Bronchial smooth muscle cell (primary cell): ENCODE data around the gene CATSPERZ. TPM values are rescaled to one million over a fixed set of nuclear protein-coding genes. Genes with fewer than 3 reads are reported as not detected.

Source experiments
- total RNA-seq: library from RNA; depleted of rRNA; stranded (reverse); fragments of >200 nt; gene quantifications from 2 replicates; pipeline ENCODE4 v1.2.1, GENCODE V29; 2014

The CATSPERZ gene, protein sequence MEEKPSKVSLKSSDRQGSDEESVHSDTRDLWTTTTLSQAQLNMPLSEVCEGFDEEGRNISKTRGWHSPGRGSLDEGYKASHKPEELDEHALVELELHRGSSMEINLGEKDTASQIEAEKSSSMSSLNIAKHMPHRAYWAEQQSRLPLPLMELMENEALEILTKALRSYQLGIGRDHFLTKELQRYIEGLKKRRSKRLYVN
- total RNA-seq: 0.43 and 0.95 TPM in 2 replicates

DNA sequence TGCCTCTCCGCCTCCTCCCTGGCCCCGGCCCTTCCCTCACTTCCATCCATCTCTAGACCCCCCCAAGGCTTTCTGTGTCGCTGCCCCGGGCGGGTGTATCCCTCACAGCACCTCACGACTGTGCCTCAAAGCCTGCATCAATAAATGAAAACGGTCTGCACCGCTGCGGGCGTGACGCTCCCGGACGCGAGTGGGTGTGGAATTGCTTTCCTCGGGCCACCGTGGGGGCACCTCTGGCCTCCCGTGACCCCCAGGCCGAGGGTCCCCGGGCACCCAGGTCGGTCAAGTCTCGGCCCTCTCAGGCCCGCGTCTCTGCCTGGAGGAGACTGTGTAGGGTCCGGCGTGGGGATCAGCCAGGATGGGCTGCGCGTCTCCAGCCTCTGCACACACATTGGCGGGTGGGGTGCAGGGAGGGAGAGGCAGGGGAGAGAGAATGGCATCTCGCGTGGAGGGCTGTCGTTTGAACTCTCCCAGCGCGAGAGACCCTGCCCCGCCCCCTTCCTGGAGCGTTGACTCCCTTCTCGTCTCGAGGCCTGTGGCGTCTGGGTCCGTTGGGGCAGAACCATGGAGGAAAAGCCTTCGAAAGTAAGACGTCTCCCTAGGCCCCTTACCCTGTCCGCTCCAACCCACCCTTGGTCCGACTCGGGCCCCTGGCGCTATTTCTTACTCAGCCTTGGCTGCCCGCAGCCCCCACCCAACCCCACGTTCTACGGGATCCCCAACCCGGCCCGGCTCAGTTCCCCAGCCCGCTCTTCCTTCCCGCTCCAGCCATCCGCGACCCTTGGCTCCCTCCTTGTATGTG is at the start of gene CATSPERZ:
CATSPERZ (plus strand) TSS at position 512 of the 802 bp plus-strand sequence; CDS start at position 565, 53 bp downstream.

GRCh38 chr11:64251016-64251752 is 49.0 kb upstream of the CATSPERZ start, which contains the start of gene PLCB3:
PLCB3 (plus strand) TSS chr11:64251530; CDS start chr11:64251650, 120 bp downstream.

DNA sequence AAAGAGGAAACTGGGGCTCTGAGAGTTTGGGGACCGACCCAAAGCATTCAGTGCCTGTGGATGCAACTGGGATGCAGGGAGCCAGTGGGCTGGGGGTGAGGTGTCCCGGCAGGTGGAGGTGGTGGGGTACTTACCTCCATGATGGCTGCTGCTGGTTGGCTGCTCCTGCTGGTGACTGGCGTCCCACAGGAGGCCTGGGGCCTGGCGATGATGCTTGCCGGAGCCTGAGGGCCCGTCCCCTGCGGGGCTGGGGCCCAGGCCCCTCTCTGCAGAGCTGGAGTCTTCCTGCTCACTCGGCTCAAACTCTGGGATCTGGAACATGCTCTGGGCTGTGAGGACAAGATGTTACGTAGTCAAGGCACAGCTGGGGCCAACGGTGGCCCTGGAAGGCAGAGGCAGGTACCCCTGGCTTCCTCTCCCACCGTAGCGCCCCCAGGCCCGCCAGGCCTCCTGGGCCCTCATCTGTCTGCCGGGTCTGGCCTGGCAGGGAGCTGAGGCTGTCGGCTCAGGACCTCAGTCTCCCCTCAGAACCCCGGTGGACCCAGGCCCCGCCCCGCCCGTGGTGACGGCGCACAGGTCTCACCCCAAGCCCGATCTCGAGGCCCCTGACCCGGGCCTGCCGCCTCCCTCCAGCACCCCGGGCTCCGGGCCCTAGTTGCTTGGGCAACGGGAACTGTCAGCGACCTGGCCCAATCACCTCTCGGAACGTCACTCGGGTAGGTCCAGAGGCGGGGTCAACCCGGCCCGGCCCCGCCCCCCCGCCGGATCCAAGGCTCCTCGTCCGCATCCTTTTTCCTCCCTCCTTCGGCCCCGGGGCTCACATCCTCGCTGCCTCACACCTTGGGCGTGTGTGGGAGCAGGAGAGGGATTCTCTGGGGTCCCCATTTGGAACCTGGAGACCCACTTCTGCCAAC is 15.9 kb upstream of the CATSPERZ start, which contains the start of gene BAD:
BAD (minus strand) TSS at position 618 of the 914 bp plus-strand sequence; CDS start at position 321, 297 bp downstream.

GRCh38 chr11:64284962-64285884 is 14.9 kb upstream of the CATSPERZ start, which contains the start of gene GPR137:
GPR137 (plus strand) TSS chr11:64285848; CDS start chr11:64286525, 677 bp downstream.

GRCh38 chr11:64291262-64291751 is 8.9 kb upstream of the CATSPERZ start, which contains the start of gene KCNK4:
KCNK4 (plus strand) TSS chr11:64291302; CDS start chr11:64293019, 1,717 bp downstream.

DNA sequence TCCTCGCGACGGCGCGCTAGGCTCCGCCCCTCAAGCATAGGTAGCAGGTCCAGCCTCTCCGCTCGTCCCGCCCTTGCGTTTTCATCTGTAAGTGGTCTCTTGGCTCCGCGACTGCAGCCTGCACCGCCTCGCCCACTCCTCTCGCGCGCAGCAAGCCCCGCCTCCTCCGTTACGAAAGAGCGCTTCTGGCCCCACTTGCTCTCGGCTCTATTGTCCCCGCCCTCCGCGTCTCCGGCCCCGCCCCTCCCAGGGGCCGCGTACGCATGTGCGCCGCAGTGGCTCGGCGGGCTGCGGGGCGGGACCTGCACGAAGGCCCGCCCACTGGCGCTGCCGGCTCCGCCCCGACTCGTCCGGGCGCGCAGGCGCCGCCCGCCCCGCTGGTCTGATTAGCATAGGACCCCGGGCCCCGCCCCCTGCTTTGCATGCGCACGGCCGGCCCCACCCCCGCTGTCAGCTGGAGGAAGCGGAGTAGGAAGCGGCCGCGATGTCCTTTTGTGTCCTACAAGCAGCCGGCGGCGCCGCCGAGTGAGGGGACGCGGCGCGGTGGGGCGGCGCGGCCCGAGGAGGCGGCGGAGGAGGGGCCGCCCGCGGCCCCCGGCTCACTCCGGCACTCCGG is 5.0 kb downstream of the CATSPERZ start, which contains the start of gene ESRRA:
ESRRA (plus strand) TSS at position 450 of the 616 bp plus-strand sequence. CDS start 1,656 bp downstream, outside the sequence.

DNA sequence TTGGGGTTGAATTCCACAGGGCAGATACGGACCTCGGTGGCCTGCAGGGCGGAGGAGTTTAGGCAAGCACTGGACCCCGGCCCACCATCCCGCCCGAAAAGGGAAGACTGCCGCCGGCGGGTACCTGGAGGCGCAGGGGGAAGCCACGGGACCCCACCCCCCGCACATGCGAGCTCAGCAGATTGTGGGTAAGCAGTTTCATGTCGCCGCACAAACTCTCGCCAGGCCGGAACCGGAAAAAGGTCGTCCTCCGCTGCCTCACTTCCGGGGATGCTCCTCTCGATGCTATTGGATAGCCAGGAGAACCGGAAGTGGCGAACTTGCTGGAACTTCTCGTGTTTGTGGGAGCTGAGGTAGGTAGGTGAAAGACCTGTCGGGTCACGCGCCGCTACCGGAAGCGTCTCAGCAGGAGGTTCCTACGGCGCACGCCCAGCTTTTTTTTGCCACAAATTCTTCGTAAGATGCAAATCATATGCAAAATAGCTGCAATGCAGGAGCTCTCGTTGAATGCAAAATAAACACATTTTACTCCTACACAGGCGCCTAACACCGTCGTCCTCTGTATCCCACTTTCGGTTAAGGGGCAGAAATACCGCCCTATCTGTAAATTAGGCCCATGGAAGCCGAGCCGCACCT is 17.3 kb downstream of the CATSPERZ start, which contains the start of gene TRMT112:
TRMT112 (minus strand) TSS at position 235 of the 636 bp plus-strand sequence; CDS start at position 202, 33 bp downstream.

GRCh38 chr11:64317961-64318765 is 18.0 kb downstream of the CATSPERZ start, which contains the start of gene PRDX5:
PRDX5 (plus strand) TSS chr11:64318121; CDS start chr11:64318216, 95 bp downstream.

GRCh38 chr11:64339754-64340408 is 39.7 kb downstream of the CATSPERZ start, which contains the start of gene CCDC88B:
CCDC88B (plus strand) TSS chr11:64340204; CDS start chr11:64340267, 63 bp downstream.

Other genes starting within 250 kb of the CATSPERZ start
- gene MACROD1, start 134.2 kb upstream of the CATSPERZ start, total RNA-seq: 16.9 and 17.7 TPM in 2 replicates
- 87.2 and 125 TPM in 2 replicates for gene STIP1, start 114.2 kb upstream of the CATSPERZ start, total RNA-seq
- gene FERMT3, start 93.6 kb upstream of the CATSPERZ start, total RNA-seq: 2.0 and 3.3 TPM in 2 replicates
- gene TRPT1, start 74.2 kb upstream of the CATSPERZ start, total RNA-seq: 29.6 and 35.1 TPM in 2 replicates
- gene NUDT22, start 74.1 kb upstream of the CATSPERZ start, total RNA-seq: 37.1 and 57.7 TPM in 2 replicates
- gene DNAJC4, start 69.8 kb upstream of the CATSPERZ start, total RNA-seq: 9.1 and 11.7 TPM in 2 replicates
- 21.6 and 22.1 TPM in 2 replicates for gene VEGFB, start 65.8 kb upstream of the CATSPERZ start, total RNA-seq
- gene FKBP2, start 59.3 kb upstream of the CATSPERZ start, total RNA-seq: 64.7 and 76.0 TPM in 2 replicates
- 93.2 and 113 TPM in 2 replicates for gene PPP1R14B, start 53.4 kb upstream of the CATSPERZ start, total RNA-seq
- 25.8 and 28.4 TPM in 2 replicates for gene PLCB3, start 48.8 kb upstream of the CATSPERZ start, total RNA-seq
- gene BAD, start 15.7 kb upstream of the CATSPERZ start, total RNA-seq: 43.1 and 65.1 TPM in 2 replicates
- gene GPR137, start 14.5 kb upstream of the CATSPERZ start, total RNA-seq: 6.5 and 7.9 TPM in 2 replicates
- 0.09 TPM in 1 of 2 replicates, not detected in the other for gene KCNK4, start 9.1 kb upstream of the CATSPERZ start, total RNA-seq
- gene ESRRA, start 5.2 kb downstream of the CATSPERZ start, total RNA-seq: 21.6 and 31.4 TPM in 2 replicates
- gene TRMT112, start 17.2 kb downstream of the CATSPERZ start, total RNA-seq: 240 and 246 TPM in 2 replicates
- gene PRDX5, start 17.8 kb downstream of the CATSPERZ start, total RNA-seq: 399 and 404 TPM in 2 replicates
- gene CCDC88B, start 39.8 kb downstream of the CATSPERZ start, total RNA-seq: 1.3 and 1.7 TPM in 2 replicates
- gene RPS6KA4, start 58.8 kb downstream of the CATSPERZ start, total RNA-seq: 28.7 and 37.2 TPM in 2 replicates